Naive thymus-derived CD4-positive, alpha-beta T cell (primary cell): ENCODE results near the gene ATPAF2. TPM values are rescaled to one million over a fixed set of nuclear protein-coding genes. Genes with fewer than 3 reads are reported as not detected.

Experiments used
- ATAC-seq: fragments of 150-1000 bp; cut with Tn5 transposase; 2 replicates; pipeline ENCODE4 v1.10.0; 2021; ENCODE audit warnings: mild to moderate bottlenecking, moderate library complexity
- CTCF ChIA-PET: fragments of 350-600 bp; sonication (Branson Sonifier 250); formaldehyde crosslinking; loops from one replicate; lab custom pipeline; 2021; ENCODE audit warnings: antibody characterized with exemption; lab: Charles Lee
- POLR2A ChIA-PET: fragments of 350-600 bp; sonication (Branson Sonifier 250); formaldehyde crosslinking; loops from one replicate; lab custom pipeline; 2021; ENCODE audit warnings: antibody characterized with exemption, inconsistent platforms; lab: Charles Lee
- DNase-seq, 9 donors: peaks; one replicate each; pipeline versions ENCODE4 v3.0.0 to v3.0.0-alpha.2; 2020 to 2022; ENCODE audit warnings: mixed read lengths in 1 of 9
- H3K27ac ChIP-seq: one replicate; pipeline ENCODE4 v1.7.0; 2013; ENCODE audit warnings: mild to moderate bottlenecking, low read depth, low read length, moderate library complexity
- H3K27me3 ChIP-seq, 2 donors: one replicate each; pipeline ENCODE4 v1.7.0; 2013; ENCODE audit warnings: low read length in 2 of 2, mild to moderate bottlenecking in 2 of 2, moderate library complexity in 2 of 2; ENCODE audit not compliant: control insufficient read depth in 2 of 2, insufficient read depth in 2 of 2
- H3K36me3 ChIP-seq, 3 experiments: 1 replicate in 2 of 3; 2 replicates in 1 of 3; pipeline ENCODE4 v1.7.0; 2013; ENCODE audit warnings: low read length in 3 of 3, mild to moderate bottlenecking in 3 of 3, moderate library complexity in 1 of 3; ENCODE audit not compliant: insufficient read depth in 3 of 3, control insufficient read depth in 2 of 3
- H3K4me1 ChIP-seq, 2 donors: one replicate each; pipeline ENCODE4 v1.7.0; 2013; ENCODE audit warnings: low read length in 2 of 2, mild to moderate bottlenecking in 2 of 2, moderate library complexity in 1 of 2; ENCODE audit not compliant: control insufficient read depth in 2 of 2, insufficient read depth in 2 of 2
- H3K4me3 ChIP-seq: 2 replicates; pipeline ENCODE4 v1.7.0; 2013; ENCODE audit warnings: mild to moderate bottlenecking, low read length
- H3K9me3 ChIP-seq, 3 experiments: 1 replicate in 2 of 3; 2 replicates in 1 of 3; pipeline ENCODE4 v1.7.0; 2013; ENCODE audit warnings: low read length in 3 of 3; ENCODE audit not compliant: control insufficient read depth in 2 of 3
- H3K27ac Mint-ChIP-seq, 9 donors: one replicate each; pipeline ENCODE4 v1.8.0; 2020 to 2022; ENCODE audit warnings: mixed read lengths in 9 of 9, mild to moderate bottlenecking in 8 of 9, moderate library complexity in 5 of 9, inconsistent platforms in 2 of 9
- H3K27me3 Mint-ChIP-seq, 5 donors: one replicate each; pipeline ENCODE4 v1.8.0; 2021 to 2022; ENCODE audit warnings: mixed read lengths in 5 of 5, mild to moderate bottlenecking in 1 of 5
- H3K36me3 Mint-ChIP-seq, 5 donors: one replicate each; pipeline ENCODE4 v1.8.0; 2020 to 2022; ENCODE audit warnings: mixed read lengths in 5 of 5, mild to moderate bottlenecking in 3 of 5, inconsistent platforms in 1 of 5
- H3K4me1 Mint-ChIP-seq, 7 donors: one replicate each; pipeline ENCODE4 v1.8.0; 2020 to 2022; ENCODE audit warnings: mixed read lengths in 7 of 7, mild to moderate bottlenecking in 3 of 7, inconsistent platforms in 1 of 7
- H3K4me3 Mint-ChIP-seq, 10 donors: one replicate each; pipeline ENCODE4 v1.8.0; 2020 to 2022; ENCODE audit warnings: mild to moderate bottlenecking in 10 of 10, mixed read lengths in 10 of 10, moderate library complexity in 6 of 10, inconsistent platforms in 2 of 10
- H3K9me3 Mint-ChIP-seq, 11 donors: one replicate each; pipeline ENCODE4 v1.8.0; 2020 to 2022; ENCODE audit warnings: mixed read lengths in 11 of 11, mild to moderate bottlenecking in 4 of 11, inconsistent platforms in 1 of 11, moderate library complexity in 1 of 11
- intact Hi-C, 2 donors: fragments of 100-400 bp; cut with micrococcal nuclease; formaldehyde crosslinking; loops; one replicate each; pipeline ENCODE4 v1.15.1; 2023
- polyA plus RNA-seq, 2 donors: library from polyadenylated mRNA; unstranded; fragments of 300-500 nt; fragmentation: Illumina TruSeq; gene quantifications; one replicate each; pipeline ENCODE4 v1.2.3, GENCODE V29; 2021
- total RNA-seq, 6 experiments: library from RNA in 5 of 6; stranded (reverse) in 5 of 6; gene quantifications; 1 replicate in 5 of 6; 2 replicates in 1 of 6; pipeline ENCODE4 v1.2.3 and lab custom pipeline; 2021 to 2026

Gene ATPAF2
- total and polyA plus RNA-seq, 7 experiments from 2014 or later = 16.3 to 36.7 (median 31.4) TPM

GRCh38 chr17:18037486-18037885, 1.5 kb downstream of the ATPAF2 start:
- peaks cover 40 to 75% (median 58%) of the 10 kb centered on the region in 7 donors for H3K4me1 Mint-ChIP-seq
- no peak for DNase-seq
- POLR2A ChIA-PET = no interaction called here

GRCh38 chr17:18035704-18036103, 3.3 kb downstream of the ATPAF2 start:
- CTCF ChIA-PET = interaction anchor here (0.6 to 1.3 kb wide), 4 partner anchors 145 to 356 kb away, joined by 3 to 10 read pairs (median 4); no protein-coding TSS in a partner anchor

More at GRCh38 chr17:18037486-18037885, 1.5 kb downstream of the ATPAF2 start:
- Histone ChIP-seq H3K27me3 (no peaks in the 10 kb centered on the region), H3K9me3 (no peaks in the 10 kb centered on the region), H3K4me1 (peaks cover 26 to 37% of the 10 kb centered on the region in 2 donors), H3K4me3 (no peak overlapping the region), H3K27ac (no peak overlapping the region), H3K36me3 (no peaks in the 10 kb centered on the region)
- CTCF ChIA-PET = interaction anchor here (0.6 to 1.7 kb wide), 4 partner anchors 65 to 358 kb away, joined by 3 to 10 read pairs (median 4); partner anchors contain the start of gene DRC3
- intact Hi-C loops = loop anchor here (5.0 kb wide), 3 partner anchors 540 to 1340 kb away; partner anchors contain the start of genes RASD1 (in 2 of the 2), MAPK7 (in 1 of the 2) and PRPSAP2 (in 1 of the 2)
- Mint-ChIP-seq H3K9me3 (peaks cover 0 to 2% (median 0%) of the 10 kb centered on the region in 11 donors), H3K4me3 (peak overlapping the region; percentile 88 to 100 (median 98)), H3K27me3 (no peaks in the 10 kb centered on the region), H3K36me3 (peaks cover 0 to 6% (median 4%) of the 10 kb centered on the region in 5 donors), H3K27ac (peak overlapping the region in 7 of 9 donors; percentile 17 to 95 (median 76))
- ATAC-seq = no peak

GRCh38 chr17:18033442-18034099, 5.4 kb downstream of the ATPAF2 start:
- CTCF ChIA-PET = interaction anchor here (0.6 to 2.8 kb wide), 16 partner anchors 9 to 355 kb away, joined by 3 to 29 read pairs (median 4); no protein-coding TSS in a partner anchor
- POLR2A ChIA-PET = interaction anchor here (0.9 to 1.6 kb wide), 3 partner anchors 61 to 352 kb away, joined by 3 to 5 read pairs (median 3); partner anchors contain the start of genes DRC3 and TOM1L2

More at GRCh38 chr17:18035704-18036103, 3.3 kb downstream of the ATPAF2 start:
- Histone ChIP-seq H3K4me1 (peaks cover 24 to 29% of the 10 kb centered on the region in 2 donors), H3K27ac (no peak overlapping the region), H3K9me3 (no peaks in the 10 kb centered on the region), H3K27me3 (no peaks in the 10 kb centered on the region), H3K4me3 (no peak overlapping the region), H3K36me3 (no peaks in the 10 kb centered on the region)
- H3K4me1 Mint-ChIP-seq = peaks cover 26 to 60% (median 44%) of the 10 kb centered on the region in 7 donors
- ATAC-seq (no peak), DNase-seq (no peak)
- H3K27ac Mint-ChIP-seq = peak overlapping the region in 1 of 9 donors; percentile 11
- peaks cover 0 to 2% (median 0%) of the 10 kb centered on the region in 11 donors for H3K9me3 Mint-ChIP-seq
- H3K27me3 Mint-ChIP-seq = no peaks in the 10 kb centered on the region
- intact Hi-C loops = loop anchor here (5.0 kb wide), 3 partner anchors 538 to 1342 kb away; partner anchors contain the start of genes RASD1 (in 2 of the 2), MAPK7 (in 1 of the 2) and PRPSAP2 (in 1 of the 2)
- POLR2A ChIA-PET = interaction anchor here (0.7 to 1.0 kb wide), 2 partner anchors 63 to 354 kb away, joined by 3 to 4 read pairs; partner anchors contain the start of gene DRC3
- no peak overlapping the region for H3K4me3 Mint-ChIP-seq
- peaks cover 0 to 5% (median 4%) of the 10 kb centered on the region in 5 donors for H3K36me3 Mint-ChIP-seq

GRCh38 chr17:18031955-18032354, 7.0 kb downstream of the ATPAF2 start:
- ATAC-seq = no peak
- Mint-ChIP-seq H3K27me3 (no peaks in the 10 kb centered on the region), H3K4me1 (peaks cover 5 to 26% (median 17%) of the 10 kb centered on the region in 7 donors), H3K9me3 (no peaks in the 10 kb centered on the region), H3K4me3 (no peak overlapping the region), H3K36me3 (peaks cover 0 to 7% (median 0%) of the 10 kb centered on the region in 5 donors), H3K27ac (peak overlapping the region in 1 of 9 donors; percentile 9)
- Histone ChIP-seq H3K4me1 (peaks cover 3 to 8% of the 10 kb centered on the region in 2 donors), H3K27ac (no peak overlapping the region), H3K9me3 (no peaks in the 10 kb centered on the region), H3K36me3 (peaks cover 0 to 15% (median 0%) of the 10 kb centered on the region in 3 experiments), H3K4me3 (no peak overlapping the region), H3K27me3 (no peaks in the 10 kb centered on the region)
- intact Hi-C loops = no loop called here
- CTCF ChIA-PET = interaction anchor here (0.8 to 2.8 kb wide), 5 partner anchors 15 to 170 kb away, joined by 3 to 29 read pairs (median 5); no protein-coding TSS in a partner anchor
- POLR2A ChIA-PET = no interaction called here
- DNase-seq = no peak

More at GRCh38 chr17:18033442-18034099, 5.4 kb downstream of the ATPAF2 start:
- Mint-ChIP-seq H3K9me3 (no peaks in the 10 kb centered on the region), H3K4me3 (no peak overlapping the region), H3K4me1 (peaks cover 19 to 42% (median 31%) of the 10 kb centered on the region in 7 donors), H3K36me3 (no peaks in the 10 kb centered on the region), H3K27me3 (no peaks in the 10 kb centered on the region), H3K27ac (peak overlapping the region in 4 of 9 donors; percentile 3 to 79 (median 42))
- Histone ChIP-seq H3K9me3 (no peaks in the 10 kb centered on the region), H3K36me3 (peaks cover 0 to 4% (median 0%) of the 10 kb centered on the region in 3 experiments), H3K4me1 (peaks cover 17 to 21% of the 10 kb centered on the region in 2 donors), H3K27me3 (no peaks in the 10 kb centered on the region), H3K27ac (no peak overlapping the region), H3K4me3 (no peak overlapping the region)
- intact Hi-C loops = loop anchor here (1.0 kb wide), 11 partner anchors 61 to 677 kb away; partner anchors contain the start of genes DRC3 (in 2 of the 2), TOM1L2 (in 2 of the 2), PEMT (in 1 of the 2) and RAI1 (in 1 of the 2)
- DNase-seq (peak in 8 of 9 donors; percentile 37 to 81 (median 70)), ATAC-seq (peak; percentile 98)

- POLR2A ChIA-PET = interaction anchor here (0.7 kb wide), 1 partner anchor 128 kb away, joined by 3 read pairs; no protein-coding TSS in a partner anchor
- Mint-ChIP-seq H3K4me3 (no peak overlapping the region), H3K27me3 (no peaks in the 10 kb centered on the region), H3K27ac (no peak overlapping the region), H3K9me3 (no peaks in the 10 kb centered on the region), H3K36me3 (peaks cover 0 to 23% (median 3%) of the 10 kb centered on the region in 5 donors), H3K4me1 (peaks cover 11 to 32% (median 15%) of the 10 kb centered on the region in 7 donors)
- H3K27me3 ChIP-seq = no peaks in the 10 kb centered on the region
- no peak overlapping the region for H3K27ac ChIP-seq
- ATAC-seq = no peak
- intact Hi-C loops = no loop called here
- CTCF ChIA-PET = interaction anchor here (0.6 to 0.7 kb wide), 3 partner anchors 107 to 1557 kb away, joined by 3 to 6 read pairs (median 6); no protein-coding TSS in a partner anchor
- H3K36me3 ChIP-seq = peaks cover 0 to 34% (median 0%) of the 10 kb centered on the region in 3 experiments
- H3K4me1 ChIP-seq = peaks cover 8 to 16% of the 10 kb centered on the region in 2 donors
- H3K9me3 ChIP-seq = no peaks in the 10 kb centered on the region
- no peak for DNase-seq
- H3K4me3 ChIP-seq = no peak overlapping the region
These were observed 9.9 kb downstream of the ATPAF2 start for GRCh38 chr17:18028952-18029540.
